ACC112 (cell line): ENCODE results near the gene LRFN2.

Experiments used
- H2AFZ ChIP-seq: fragments of 200-600 bp; sonication (generic); one replicate; pipeline ENCODE4 v1.6.0; 2017; ENCODE audit warnings: antibody characterized with exemption, low read length; ENCODE audit not compliant: unreplicated experiment
- H3K27ac ChIP-seq: fragments of 200-600 bp; sonication (generic); 2 replicates; pipeline ENCODE4 v1.5.1; 2014; ENCODE audit warnings: low read depth, mild to moderate bottlenecking, antibody characterized with exemption, low read length, moderate library complexity
- H3K27me3 ChIP-seq: fragments of 200-600 bp; sonication (generic); 2 replicates; pipeline ENCODE4 v1.6.1; 2014; ENCODE audit warnings: mild to moderate bottlenecking, antibody characterized with exemption, low read length, moderate library complexity, mixed read lengths; ENCODE audit not compliant: insufficient read depth
- H3K36me3 ChIP-seq: fragments of 200-600 bp; sonication (generic); 2 replicates; pipeline ENCODE4 v1.6.1; 2016; ENCODE audit warnings: mild to moderate bottlenecking, antibody characterized with exemption, low read length, moderate library complexity, mixed read lengths; ENCODE audit not compliant: insufficient read depth
- H3K4me1 ChIP-seq: fragments of 200-600 bp; sonication (generic); one replicate; pipeline ENCODE4 v1.6.1; 2016; ENCODE audit warnings: low read length, mixed read lengths; ENCODE audit not compliant: insufficient read depth, unreplicated experiment, control insufficient read depth
- H3K4me3 ChIP-seq: fragments of 200-600 bp; sonication (generic); 2 replicates; pipeline ENCODE4 v1.5.1; 2014; ENCODE audit warnings: mild to moderate bottlenecking, low read depth, low read length
- H3K79me2 ChIP-seq: fragments of 200-600 bp; sonication (generic); one replicate; pipeline ENCODE4 v1.6.0; 2016; ENCODE audit warnings: low read length; ENCODE audit not compliant: control insufficient read depth, unreplicated experiment, insufficient read depth

Gene LRFN2

GRCh38 chr6:40586369-40587201, 579 bp downstream of the LRFN2 start:
- H3K79me2 ChIP-seq, result no peaks in the 10 kb centered on the region
- H3K27ac ChIP-seq, result no peak overlapping the region
- H3K4me3 ChIP-seq, result no peak overlapping the region
- no peaks in the 10 kb centered on the region for H3K36me3 ChIP-seq
- H2AFZ ChIP-seq, result no peak overlapping the region
- no peaks in the 10 kb centered on the region for H3K4me1 ChIP-seq
- H3K27me3 ChIP-seq, result peaks cover 41% of the 10 kb centered on the region

- Histone ChIP-seq H3K4me3 (no peak overlapping the region), H2AFZ (no peak overlapping the region), H3K27ac (no peak overlapping the region)
These were observed 1.4 kb downstream of the LRFN2 start for GRCh38 chr6:40585651-40586269.

GRCh38 chr6:40585223-40585622, 1.9 kb downstream of the LRFN2 start:
- Histone ChIP-seq H3K27ac (no peak overlapping the region), H2AFZ (no peak overlapping the region), H3K27me3 (peaks cover 41% of the 10 kb centered on the region), H3K4me3 (no peak overlapping the region), H3K79me2 (no peaks in the 10 kb centered on the region), H3K4me1 (no peaks in the 10 kb centered on the region), H3K36me3 (no peaks in the 10 kb centered on the region)

More at GRCh38 chr6:40585651-40586269, 1.4 kb downstream of the LRFN2 start:
- peaks cover 41% of the 10 kb centered on the region for H3K27me3 ChIP-seq
- H3K4me1 ChIP-seq, result no peaks in the 10 kb centered on the region
- no peaks in the 10 kb centered on the region for H3K79me2 ChIP-seq
- no peaks in the 10 kb centered on the region for H3K36me3 ChIP-seq

- Histone ChIP-seq H3K36me3 (no peaks in the 10 kb centered on the region), H2AFZ (no peak overlapping the region), H3K4me3 (no peak overlapping the region), H3K79me2 (no peaks in the 10 kb centered on the region), H3K27me3 (peaks cover 41% of the 10 kb centered on the region), H3K4me1 (no peaks in the 10 kb centered on the region), H3K27ac (no peak overlapping the region)
These were observed 2.4 kb downstream of the LRFN2 start for GRCh38 chr6:40584741-40585140.

- Histone ChIP-seq H3K4me1 (no peaks in the 10 kb centered on the region), H3K36me3 (no peaks in the 10 kb centered on the region)
These were observed 3.5 kb downstream of the LRFN2 start for GRCh38 chr6:40583709-40584108.

GRCh38 chr6:40582892-40583291, 4.3 kb downstream of the LRFN2 start:
- H3K4me1 ChIP-seq, result no peaks in the 10 kb centered on the region
- H3K27ac ChIP-seq, result no peak overlapping the region
- H3K4me3 ChIP-seq, result no peak overlapping the region
- no peaks in the 10 kb centered on the region for H3K36me3 ChIP-seq
- no peak overlapping the region for H2AFZ ChIP-seq
- peaks cover 29% of the 10 kb centered on the region for H3K27me3 ChIP-seq
- no peaks in the 10 kb centered on the region for H3K79me2 ChIP-seq

More at GRCh38 chr6:40583709-40584108, 3.5 kb downstream of the LRFN2 start:
- Histone ChIP-seq H2AFZ (no peak overlapping the region), H3K4me3 (no peak overlapping the region), H3K79me2 (no peaks in the 10 kb centered on the region), H3K27ac (no peak overlapping the region), H3K27me3 (peaks cover 37% of the 10 kb centered on the region)

- Histone ChIP-seq H3K27me3 (no peaks in the 10 kb centered on the region), H3K4me3 (no peak overlapping the region), H3K36me3 (no peaks in the 10 kb centered on the region), H3K79me2 (no peaks in the 10 kb centered on the region), H2AFZ (no peak overlapping the region), H3K4me1 (no peaks in the 10 kb centered on the region), H3K27ac (no peak overlapping the region)
These were observed 8.1 kb downstream of the LRFN2 start for GRCh38 chr6:40579101-40579500.

- Histone ChIP-seq H3K4me3 (no peak overlapping the region), H3K27ac (no peak overlapping the region), H3K79me2 (no peaks in the 10 kb centered on the region), H3K36me3 (no peaks in the 10 kb centered on the region), H2AFZ (no peak overlapping the region), H3K4me1 (no peaks in the 10 kb centered on the region), H3K27me3 (no peaks in the 10 kb centered on the region)
These were observed 9.5 kb downstream of the LRFN2 start for GRCh38 chr6:40577672-40578071.

- H3K27me3 ChIP-seq, result no peaks in the 10 kb centered on the region
- no peak overlapping the region for H3K27ac ChIP-seq
- H3K79me2 ChIP-seq, result no peaks in the 10 kb centered on the region
- no peaks in the 10 kb centered on the region for H3K4me1 ChIP-seq
- no peak overlapping the region for H2AFZ ChIP-seq
- no peaks in the 10 kb centered on the region for H3K36me3 ChIP-seq
- H3K4me3 ChIP-seq, result no peak overlapping the region
These were observed 13.9 kb downstream of the LRFN2 start for GRCh38 chr6:40573221-40573620.

GRCh38 chr6:40569162-40569910, 17.8 kb downstream of the LRFN2 start:
- no peak overlapping the region for H3K27ac ChIP-seq
- no peaks in the 10 kb centered on the region for H3K79me2 ChIP-seq
- no peaks in the 10 kb centered on the region for H3K4me1 ChIP-seq
- H3K36me3 ChIP-seq, result no peaks in the 10 kb centered on the region
- no peak overlapping the region for H2AFZ ChIP-seq
- H3K4me3 ChIP-seq, result no peak overlapping the region
- H3K27me3 ChIP-seq, result no peaks in the 10 kb centered on the region
